ENCODE measurements around the gene TMEM132D.

TMEM132D gene

GRCh38 chr12:129331356-129332085 is 572.3 kb downstream of the TMEM132D start:
- no peak for TF ChIP-seq Cebpa-rat (IDR thresholded peaks at IDR 0.05)
- peak overlapping the region; percentile 18; the same call in 1 of the 2 replicates for H3K27ac ChIP-seq
- H3K27me3 ChIP-seq: no peaks in the 10 kb centered on the region
- no peak overlapping the region for H3K9ac ChIP-seq
- peaks cover 9% of the 10 kb centered on the region for H3K9me3 ChIP-seq
- peaks cover 12% of the 10 kb centered on the region for H3K4me1 ChIP-seq
- no peaks in the 10 kb centered on the region for H4K20me1 ChIP-seq
- peak overlapping the region; percentile 58 for H3K4me2 ChIP-seq
- no peaks in the 10 kb centered on the region for H3K36me3 ChIP-seq
- H3K4me3 ChIP-seq: no peak overlapping the region

- Histone ChIP-seq H3K27ac (no peak overlapping the region), H3K4me3 (no peak overlapping the region), H3K4me1 (peaks cover 12% of the 10 kb centered on the region), H3K4me2 (no peak overlapping the region), H4K20me1 (no peaks in the 10 kb centered on the region), H3K27me3 (no peaks in the 10 kb centered on the region), H3K36me3 (no peaks in the 10 kb centered on the region), H3K9ac (no peak overlapping the region), H3K9me3 (no peaks in the 10 kb centered on the region)
- TF ChIP-seq Cebpa-rat (IDR thresholded peaks at IDR 0.05): no peak
Measured at GRCh38 chr12:129328235-129328634, 575.6 kb downstream of the TMEM132D start.

DNA sequence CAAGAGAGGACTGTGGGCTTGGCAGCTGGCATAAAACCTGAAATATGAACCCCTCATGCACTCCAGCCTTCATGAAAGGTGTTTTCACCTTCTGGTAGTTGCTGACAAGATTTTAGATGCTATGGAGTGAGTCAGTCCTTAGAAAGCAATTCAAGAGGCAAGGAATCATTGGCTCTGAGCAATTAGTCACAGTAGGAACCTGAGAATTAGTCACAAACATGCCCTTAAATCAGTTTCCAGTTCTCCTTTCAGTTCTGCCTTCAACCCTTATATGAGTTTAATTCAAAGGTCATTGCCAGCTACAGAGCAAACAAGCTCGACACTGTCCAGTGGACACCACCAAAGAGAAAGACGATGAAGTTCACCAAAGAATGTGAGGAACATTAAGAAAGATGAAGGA is 578.3 kb downstream of the TMEM132D start:
- Histone ChIP-seq H3K36me3 (no peaks in the 10 kb centered on the region), H3K9ac (no peak overlapping the region), H3K27ac (no peak overlapping the region), H3K27me3 (no peaks in the 10 kb centered on the region), H4K20me1 (no peaks in the 10 kb centered on the region), H3K4me1 (no peaks in the 10 kb centered on the region), H3K4me3 (no peak overlapping the region), H3K9me3 (no peaks in the 10 kb centered on the region), H3K4me2 (no peak overlapping the region)
- no peak for TF ChIP-seq Cebpa-rat (IDR thresholded peaks at IDR 0.05)

DNA sequence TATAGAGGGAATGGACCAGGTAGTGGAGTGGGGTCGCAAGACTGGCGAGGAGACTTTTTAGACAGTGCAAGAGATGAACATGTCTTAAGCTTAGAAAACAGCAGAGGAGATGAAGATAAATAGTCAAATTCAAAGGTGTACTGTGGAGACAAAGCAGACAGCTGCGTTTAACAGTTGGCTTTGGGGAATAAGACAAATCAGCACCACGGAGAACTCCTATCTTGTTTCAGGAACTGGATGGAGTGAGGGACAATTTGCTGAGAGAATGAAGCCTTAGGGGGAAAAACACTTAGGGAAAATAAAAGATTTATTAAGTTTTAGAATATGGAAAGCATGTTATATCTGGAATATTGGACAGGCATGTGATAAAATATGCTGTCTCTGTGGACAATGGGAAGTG is 591.8 kb downstream of the TMEM132D start:
- TF ChIP-seq Cebpa-rat (IDR thresholded peaks at IDR 0.05): no peak

DNA sequence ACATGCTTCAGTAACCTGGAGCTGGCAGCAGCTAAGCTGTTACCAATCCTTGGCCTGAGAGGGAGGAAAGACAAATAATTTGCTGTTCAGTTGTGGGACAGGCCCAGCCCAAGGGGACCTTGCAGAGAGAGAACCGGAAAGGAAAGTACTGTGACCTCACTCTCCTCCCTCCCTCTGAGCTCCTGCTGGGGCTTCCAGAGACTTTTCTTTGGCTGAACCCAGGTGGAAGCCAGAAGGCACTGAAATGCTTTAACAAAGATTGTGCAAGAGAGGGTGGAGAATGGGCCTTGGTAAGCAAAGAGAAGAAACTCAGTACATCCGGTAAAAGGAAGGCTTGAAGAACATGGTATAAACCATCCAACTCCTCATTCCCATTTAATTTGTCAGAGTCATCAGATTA is 593.5 kb downstream of the TMEM132D start:
- no peaks in the 10 kb centered on the region for H3K36me3 ChIP-seq
- H4K20me1 ChIP-seq: no peaks in the 10 kb centered on the region
- H3K27ac ChIP-seq: no peak overlapping the region
- H3K27me3 ChIP-seq: no peaks in the 10 kb centered on the region
- H3K4me2 ChIP-seq: no peak overlapping the region
- H3K9me3 ChIP-seq: no peaks in the 10 kb centered on the region
- no peak overlapping the region for H3K9ac ChIP-seq
- no peak overlapping the region for H3K4me3 ChIP-seq
- no peaks in the 10 kb centered on the region for H3K4me1 ChIP-seq
- no peak for TF ChIP-seq Cebpa-rat (IDR thresholded peaks at IDR 0.05)

More for the DNA sequence above, 591.8 kb downstream of the TMEM132D start:
- Histone ChIP-seq H3K9me3 (no peaks in the 10 kb centered on the region), H3K36me3 (no peaks in the 10 kb centered on the region), H3K27ac (no peak overlapping the region), H3K27me3 (no peaks in the 10 kb centered on the region), H3K9ac (no peak overlapping the region), H3K4me3 (no peak overlapping the region), H3K4me2 (no peak overlapping the region), H3K4me1 (no peaks in the 10 kb centered on the region), H4K20me1 (no peaks in the 10 kb centered on the region)

- H3K27me3 ChIP-seq: no peaks in the 10 kb centered on the region
- H3K4me1 ChIP-seq: no peaks in the 10 kb centered on the region
- H4K20me1 ChIP-seq: no peaks in the 10 kb centered on the region
- no peak for TF ChIP-seq Cebpa-rat (IDR thresholded peaks at IDR 0.05)
- no peak overlapping the region for H3K9ac ChIP-seq
- no peak overlapping the region for H3K4me3 ChIP-seq
- no peak overlapping the region for H3K4me2 ChIP-seq
- no peaks in the 10 kb centered on the region for H3K36me3 ChIP-seq
- no peak overlapping the region for H3K27ac ChIP-seq
- peaks cover 3% of the 10 kb centered on the region; the same call in 1 of the 2 replicates for H3K9me3 ChIP-seq
Measured at GRCh38 chr12:129305851-129306250, 598.0 kb downstream of the TMEM132D start.

DNA sequence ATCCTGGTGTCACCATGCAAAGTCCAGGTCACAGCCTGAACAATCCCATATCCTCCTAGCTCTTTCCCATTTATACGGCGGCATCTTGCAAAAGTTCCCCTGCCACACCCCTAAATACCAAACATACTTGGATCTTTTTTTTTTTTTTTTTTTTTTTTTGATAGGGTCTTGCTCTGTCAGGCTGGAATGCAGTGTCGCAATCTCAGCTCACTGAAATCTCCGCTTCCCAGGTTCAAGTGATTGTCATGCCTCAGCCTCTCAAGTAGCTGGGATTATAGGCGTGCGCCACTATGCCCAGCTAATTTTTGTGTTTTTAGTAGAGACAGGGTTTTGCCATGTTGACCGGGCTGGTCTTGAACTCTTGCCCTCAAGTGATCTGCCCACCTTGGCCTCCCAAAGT is 599.3 kb downstream of the TMEM132D start:
- Histone ChIP-seq H3K27ac (no peak overlapping the region), H3K9me3 (peaks cover 3% of the 10 kb centered on the region; the same call in 1 of the 2 replicates), H3K27me3 (no peaks in the 10 kb centered on the region), H4K20me1 (no peaks in the 10 kb centered on the region), H3K9ac (no peak overlapping the region), H3K36me3 (no peaks in the 10 kb centered on the region), H3K4me1 (no peaks in the 10 kb centered on the region), H3K4me2 (no peak overlapping the region), H3K4me3 (no peak overlapping the region)
- TF ChIP-seq Cebpa-rat (IDR thresholded peaks at IDR 0.05): no peak

- Histone ChIP-seq H3K27ac (no peak overlapping the region), H3K9me3 (peaks cover 3% of the 10 kb centered on the region; the same call in 1 of the 2 replicates), H3K36me3 (no peaks in the 10 kb centered on the region), H3K9ac (no peak overlapping the region), H3K4me2 (no peak overlapping the region), H3K4me1 (no peaks in the 10 kb centered on the region), H4K20me1 (no peaks in the 10 kb centered on the region), H3K27me3 (no peaks in the 10 kb centered on the region), H3K4me3 (no peak overlapping the region)
- no peak for TF ChIP-seq Cebpa-rat (IDR thresholded peaks at IDR 0.05)
Measured at GRCh38 chr12:129300011-129300410, 603.8 kb downstream of the TMEM132D start.

GRCh38 chr12:129298921-129299320 is 604.9 kb downstream of the TMEM132D start:
- no peak overlapping the region for H3K4me3 ChIP-seq
- no peak overlapping the region for H3K27ac ChIP-seq
- H4K20me1 ChIP-seq: no peaks in the 10 kb centered on the region
- H3K9ac ChIP-seq: no peak overlapping the region
- H3K4me2 ChIP-seq: no peak overlapping the region
- H3K9me3 ChIP-seq: peaks cover 3% of the 10 kb centered on the region; the same call in 1 of the 2 replicates
- no peaks in the 10 kb centered on the region for H3K4me1 ChIP-seq
- H3K27me3 ChIP-seq: no peaks in the 10 kb centered on the region
- TF ChIP-seq Cebpa-rat (IDR thresholded peaks at IDR 0.05): no peak
- H3K36me3 ChIP-seq: no peaks in the 10 kb centered on the region

DNA sequence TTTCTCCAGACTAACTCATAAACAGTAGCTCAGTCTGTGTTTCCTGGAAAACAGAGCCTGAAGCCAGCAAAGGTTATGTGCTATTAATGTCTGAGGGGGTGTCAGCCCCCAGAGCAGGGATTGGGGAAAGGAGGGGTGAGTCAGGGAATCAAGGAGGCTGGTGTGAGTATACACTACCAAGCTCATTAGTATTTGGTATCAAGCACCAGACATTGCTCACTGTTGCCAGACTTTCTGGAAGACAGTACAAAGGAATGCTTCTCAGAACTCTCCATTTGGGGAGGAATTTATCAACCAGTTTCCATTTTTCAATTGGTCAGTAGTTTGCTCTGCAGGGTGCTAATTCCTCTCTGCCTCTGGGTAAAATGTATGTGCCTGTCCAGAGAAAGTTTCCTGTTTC is 607.2 kb downstream of the TMEM132D start:
- no peaks in the 10 kb centered on the region for H3K9me3 ChIP-seq

More for the DNA sequence above, 607.2 kb downstream of the TMEM132D start:
- no peaks in the 10 kb centered on the region for H3K27me3 ChIP-seq
- no peaks in the 10 kb centered on the region for H4K20me1 ChIP-seq
- H3K4me3 ChIP-seq: no peak overlapping the region
- H3K36me3 ChIP-seq: no peaks in the 10 kb centered on the region
- TF ChIP-seq Cebpa-rat (IDR thresholded peaks at IDR 0.05): no peak
- no peak overlapping the region for H3K4me2 ChIP-seq
- H3K27ac ChIP-seq: no peak overlapping the region
- no peaks in the 10 kb centered on the region for H3K4me1 ChIP-seq
- H3K9ac ChIP-seq: no peak overlapping the region

Data from BLaER1 (cell line).